Measurements from ENCODE around the gene FBXL2.

The FBXL2 gene

GRCh38 chr3:33299395-33300081 lies 22.3 kb downstream of the FBXL2 start:
- POLR2A ChIA-PET = no interaction called here
- no peak for TF ChIP-seq ZBTB8A (tag by site-specific recombination; IDR thresholded peaks at IDR 0.05)
- no peak for TF ChIP-seq PATZ1 (tag by site-specific recombination; IDR thresholded peaks at IDR 0.05)
- TF ChIP-seq HOXC10 (CRISPR knock-in tag; IDR thresholded peaks at IDR 0.05) = no peak
- no peak for TF ChIP-seq ZNF624 (tag by site-specific recombination; IDR thresholded peaks at IDR 0.05)
- no peak for TF ChIP-seq MEIS1 (CRISPR knock-in tag; IDR thresholded peaks at IDR 0.05; ENCODE audit: borderline replicate concordance)
- no peak for TF ChIP-seq ZNF544 (tag by site-specific recombination; IDR thresholded peaks at IDR 0.05)
- no peak for TF ChIP-seq ZNF843 (tag by site-specific recombination; IDR thresholded peaks at IDR 0.05)
- no peak for TF ChIP-seq ZNF174 (tag by site-specific recombination; IDR thresholded peaks at IDR 0.05)
- no peak for TF ChIP-seq ZBTB6 (tag by site-specific recombination; IDR thresholded peaks at IDR 0.05)
- no peak for TF ChIP-seq ZNF221 (tag by site-specific recombination; IDR thresholded peaks at IDR 0.05; ENCODE audit: borderline replicate concordance)
- TF ChIP-seq PRDM4 (tag by site-specific recombination; IDR thresholded peaks at IDR 0.05) = no peak
- no peak for TF ChIP-seq ZNF223 (tag by site-specific recombination; IDR thresholded peaks at IDR 0.05)
- TF ChIP-seq ZNF677 (tag by site-specific recombination; IDR thresholded peaks at IDR 0.05) = no peak
- TF ChIP-seq KLF8 (tag by site-specific recombination; IDR thresholded peaks at IDR 0.05) = no peak
- no peak for TF ChIP-seq KLF1 (tag by site-specific recombination; IDR thresholded peaks at IDR 0.05)
- no peak for TF ChIP-seq ZNF518A (tag by site-specific recombination; conservative IDR thresholded peaks at IDR 0.05; ENCODE audit: low read depth)
- TF ChIP-seq ZNF449 (tag by site-specific recombination; IDR thresholded peaks at IDR 0.05) = no peak
- H3K4me3 ChIP-seq (ENCODE audit: low read depth, low read length) = no peak overlapping the region
- no peaks in the 10 kb centered on the region for H3K4me1 ChIP-seq (ENCODE audit: control insufficient read depth, insufficient read depth, low read length)
- CTCF ChIA-PET = interaction anchor here (0.6 to 0.7 kb wide), 2 partner anchors 21 to 112 kb away, joined by 3 read pairs; no protein-coding TSS in a partner anchor
- H3K27ac ChIP-seq (ENCODE audit: extremely low read depth, low read depth, low read length) = no peak overlapping the region
- H3K36me3 ChIP-seq (ENCODE audit: control insufficient read depth in 2 of 2, insufficient read depth in 1 of 2, low read length in 2 of 2) = peaks cover 0 to 3% of the 10 kb centered on the region in 2 experiments; a peak in 1 of 3 replicates
- no peaks in the 10 kb centered on the region for H3K9me3 ChIP-seq (ENCODE audit: control insufficient read depth, insufficient read depth, low read depth, low read length)
